ENCODE results near the gene NAIF1.

- TF ChIP-seq CTCF (IDR thresholded peaks at IDR 0.05) = no peak
- no peak for TF ChIP-seq POLR2A (IDR thresholded peaks at IDR 0.05)
Measured at GRCh38 chr9:128072144-128073021, 5.3 kb upstream of the NAIF1 start.
